Keratinocyte (primary cell): ENCODE results near the gene DMC1. TPM values are rescaled to one million over a fixed set of nuclear protein-coding genes. Genes with fewer than 3 reads are reported as not detected.

Source experiments
- DNase-seq: peaks from one replicate; pipeline ENCODE4 v3.0.0-alpha.2; 2011; ENCODE audit warnings: low read depth, missing footprints, low spot score
- FAIRE-seq: peaks from 2 replicates; lab custom pipeline; 2011; peaks lifted over from hg19 to GRCh38; lab: Jason Lieb, UNC
- H2AFZ ChIP-seq: 2 replicates; pipeline ENCODE4 v1.6.0; 2012; ENCODE audit warnings: low read length, control low read depth, inconsistent platforms; ENCODE audit not compliant: control insufficient read depth
- H3K27ac ChIP-seq: 2 replicates; pipeline ENCODE4 v1.5.1; 2011; ENCODE audit warnings: low read length; ENCODE audit not compliant: control insufficient read depth, insufficient read depth
- H3K27me3 ChIP-seq: 3 replicates; pipeline ENCODE4 v1.6.0; 2011; ENCODE audit warnings: low read length; ENCODE audit not compliant: control insufficient read depth, insufficient read depth; ENCODE audit errors: extremely low read depth
- H3K36me3 ChIP-seq, 2 experiments: 2 replicates in 1 of 2; 3 replicates in 1 of 2; pipeline ENCODE4 v1.5.1; 2011; ENCODE audit warnings: low read length in 2 of 2, mild to moderate bottlenecking in 1 of 2; ENCODE audit not compliant: control insufficient read depth in 2 of 2, insufficient read depth in 2 of 2; ENCODE audit errors: extremely low read depth in 1 of 2
- H3K4me1 ChIP-seq: 3 replicates; pipeline ENCODE4 v1.5.1; 2011; ENCODE audit warnings: low read length; ENCODE audit not compliant: control insufficient read depth, insufficient read depth; ENCODE audit errors: extremely low read depth
- H3K4me2 ChIP-seq: 3 replicates; pipeline ENCODE4 v1.6.0; 2011; ENCODE audit warnings: low read depth, low read length; ENCODE audit not compliant: control insufficient read depth, insufficient read depth; ENCODE audit errors: extremely low read depth
- H3K4me3 ChIP-seq, 3 experiments: fragments of 200-600 bp in 1 of 3; sonication (generic) in 1 of 3; 2 replicates in 2 of 3; 3 replicates in 1 of 3; pipeline ENCODE4 v1.5.1; 2011 to 2016; ENCODE audit warnings: low read length in 3 of 3, mild to moderate bottlenecking in 3 of 3, control low read depth in 2 of 3, inconsistent platforms in 1 of 3, low read depth in 1 of 3, mixed read lengths in 1 of 3, mixed run types in 1 of 3, moderate library complexity in 1 of 3; ENCODE audit not compliant: control insufficient read depth in 2 of 3, insufficient read depth in 2 of 3; ENCODE audit errors: extremely low read depth in 1 of 3
- H3K79me2 ChIP-seq: 2 replicates; pipeline ENCODE4 v1.6.0; 2012; ENCODE audit warnings: low read length; ENCODE audit not compliant: control insufficient read depth, insufficient read depth
- H3K9ac ChIP-seq: 3 replicates; pipeline ENCODE4 v1.6.0; 2011; ENCODE audit warnings: low read length; ENCODE audit not compliant: control insufficient read depth, insufficient read depth; ENCODE audit errors: extremely low read depth
- H3K9me1 ChIP-seq: 3 replicates; pipeline ENCODE4 v1.6.0; 2011; ENCODE audit warnings: low read length; ENCODE audit not compliant: control insufficient read depth, insufficient read depth; ENCODE audit errors: extremely low read depth
- H3K9me3 ChIP-seq: 2 replicates; pipeline ENCODE4 v1.5.1; 2012; ENCODE audit warnings: low read depth, low read length; ENCODE audit not compliant: control insufficient read depth
- H4K20me1 ChIP-seq: 3 replicates; pipeline ENCODE4 v1.6.0; 2011; ENCODE audit warnings: low read length; ENCODE audit not compliant: control insufficient read depth, insufficient read depth; ENCODE audit errors: extremely low read depth
- CTCF ChIP-seq, 3 experiments: IDR thresholded peaks in 1 of 3; conservative IDR thresholded peaks in 1 of 3; optimal IDR thresholded peaks in 1 of 3; 2 replicates in 2 of 3; 3 replicates in 1 of 3; pipeline versions ENCODE3 to v1.5.1; 2011; ENCODE audit warnings: low read length in 3 of 3, mild to moderate bottlenecking in 3 of 3, moderate library complexity in 2 of 3, control low read depth in 1 of 3, inconsistent platforms in 1 of 3; ENCODE audit not compliant: insufficient read depth in 2 of 3; ENCODE audit errors: extremely low read depth in 1 of 3
- EZH2 ChIP-seq: IDR thresholded peaks from one replicate; pipeline ENCODE4 v1.6.1; 2012; ENCODE audit warnings: inconsistent platforms, mild to moderate bottlenecking, low read length, moderate library complexity
- dilution Hi-C: fragments of 300-500 bp; cut with MboI; formaldehyde crosslinking; loops from one replicate; pipeline ENCODE4 v1.7.0; 2020; ENCODE audit warnings: low sequenced_read_pairs; ENCODE audit not compliant: extremely low pct_ligation_motif_present
- polyA plus RNA-seq, 5 experiments: library from polyadenylated mRNA; depleted of rRNA in 3 of 5; stranded (reverse) in 3 of 5; stranded (forward) in 1 of 5; unstranded in 1 of 5; fragments of >200 nt; gene quantifications; 1 replicate in 1 of 5; 2 replicates in 3 of 5; 3 replicates in 1 of 5; pipeline versions ENCODE4 v1.2.1 to v1.2.3, GENCODE V29; 2011 to 2012; ENCODE audit warnings: missing spikeins in 2 of 5, low read depth in 1 of 5, low replicate concordance in 1 of 5

Gene DMC1
- polyA plus RNA-seq, 1 donor (not counting 4 experiments of a cell fraction or from before 2014, with no cell fraction given) = 0.30 TPM

DNA sequence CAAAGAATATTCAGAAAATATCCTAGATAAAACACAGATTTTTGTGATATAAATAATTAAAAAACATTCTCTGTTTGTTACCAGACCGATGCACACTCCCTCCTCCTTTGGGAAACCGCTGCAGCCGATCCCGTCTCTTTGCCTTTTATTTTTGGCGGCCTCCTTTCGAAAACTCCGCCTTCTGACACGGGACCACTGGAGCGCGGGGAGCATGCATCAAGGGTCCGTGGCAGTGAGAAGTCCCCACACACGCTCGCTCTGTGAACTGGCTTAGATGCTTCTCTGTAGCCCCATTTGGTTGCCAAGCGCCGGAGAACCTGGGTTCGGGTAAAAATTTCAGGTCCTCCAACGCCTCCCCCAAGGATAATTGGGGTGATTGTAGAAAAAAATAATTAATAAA lies 80.8 kb downstream of the DMC1 start:
- Histone ChIP-seq H2AFZ (no peak overlapping the region), H3K9me3 (no peaks in the 10 kb centered on the region), H3K4me1 (no peaks in the 10 kb centered on the region), H3K27ac (no peak overlapping the region), H3K4me2 (no peak overlapping the region), H3K79me2 (peaks cover 32% of the 10 kb centered on the region), H4K20me1 (peaks cover 19% of the 10 kb centered on the region), H3K27me3 (no peaks in the 10 kb centered on the region), H3K9ac (no peak overlapping the region), H3K4me3 (no peak overlapping the region), H3K36me3 (peaks cover 49 to 72% of the 10 kb centered on the region in 2 experiments), H3K9me1 (peaks cover 3% of the 10 kb centered on the region)
- TF ChIP-seq EZH2 = no peak
- TF ChIP-seq CTCF (optimal IDR thresholded peaks at IDR 0.05 in 1 of 3, IDR thresholded peaks at IDR 0.05 in 1 of 3, conservative IDR thresholded peaks at IDR 0.05 in 1 of 3; ENCODE audit: extremely low read depth in 1 of 3, insufficient read depth in 2 of 3, low read length in 3 of 3) = no peak
- dilution Hi-C loops = no loop called here
- FAIRE-seq = no peak
- DNase-seq = no peak

DNA sequence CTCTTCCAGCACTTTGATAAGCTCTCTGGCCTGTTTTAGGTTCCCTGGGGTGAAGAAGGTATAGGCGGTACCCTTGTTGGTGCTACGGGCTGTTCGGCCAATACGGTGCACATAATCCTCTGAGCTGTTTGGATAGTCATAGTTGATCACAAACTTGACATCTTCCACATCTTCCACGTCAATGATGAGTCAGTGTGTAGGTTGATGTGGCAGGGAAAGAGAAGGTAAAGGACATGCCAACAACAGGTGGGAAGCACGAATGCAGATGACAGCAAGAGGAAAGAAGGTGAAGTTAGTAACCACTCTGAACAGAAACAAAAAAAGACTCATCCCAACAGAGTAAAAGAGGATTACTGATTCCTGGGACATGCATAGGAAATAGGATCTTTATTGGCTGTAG lies 82.0 kb downstream of the DMC1 start:
- H3K79me2 ChIP-seq = peaks cover 25% of the 10 kb centered on the region
- no peak for DNase-seq
- H2AFZ ChIP-seq = no peak overlapping the region
- dilution Hi-C loops = no loop called here
- no peaks in the 10 kb centered on the region for H3K9me3 ChIP-seq
- H3K9me1 ChIP-seq = peaks cover 3% of the 10 kb centered on the region
- no peak for FAIRE-seq
- no peak overlapping the region for H3K4me2 ChIP-seq
- peaks cover 46 to 70% of the 10 kb centered on the region in 2 experiments for H3K36me3 ChIP-seq
- H3K27ac ChIP-seq = no peak overlapping the region
- no peaks in the 10 kb centered on the region for H3K27me3 ChIP-seq
- H4K20me1 ChIP-seq = peaks cover 25% of the 10 kb centered on the region
- no peak overlapping the region for H3K4me3 ChIP-seq
- H3K9ac ChIP-seq = no peak overlapping the region
- TF ChIP-seq CTCF (optimal IDR thresholded peaks at IDR 0.05 in 1 of 3, IDR thresholded peaks at IDR 0.05 in 1 of 3, conservative IDR thresholded peaks at IDR 0.05 in 1 of 3; ENCODE audit: extremely low read depth in 1 of 3, insufficient read depth in 2 of 3, low read length in 3 of 3) (no peak), EZH2 (no peak)
- H3K4me1 ChIP-seq = no peaks in the 10 kb centered on the region
